ENCODE measurements around the gene JPH3.

Gene JPH3

GRCh38 chr16:87562201-87562600 is 40.1 kb upstream of the JPH3 start:
- TF ChIP-seq ELF4 (IDR thresholded peaks at IDR 0.05) (no peak), ZNF384 (IDR thresholded peaks at IDR 0.05) (no peak), NFRKB (IDR thresholded peaks at IDR 0.05) (no peak), BHLHE40 (IDR thresholded peaks at IDR 0.05; ENCODE audit: borderline replicate concordance) (no peak), SUZ12 (IDR thresholded peaks at IDR 0.05) (no peak)
- POLR2A ChIA-PET: no interaction called here
- CTCF ChIA-PET: no interaction called here
- DNase-seq (ENCODE audit: extremely low spot score): no peak

- TF ChIP-seq FOXK2 (IDR thresholded peaks at IDR 0.05) (no peak), TARDBP (IDR thresholded peaks at IDR 0.05) (no peak), CTBP1 (IDR thresholded peaks at IDR 0.05; ENCODE audit: borderline replicate concordance) (no peak), NFRKB (IDR thresholded peaks at IDR 0.05) (no peak), FOXA1 (IDR thresholded peaks at IDR 0.05) (no peak), ARNT (IDR thresholded peaks at IDR 0.05) (no peak), PKNOX1 (IDR thresholded peaks at IDR 0.05) (no peak), BHLHE40 (IDR thresholded peaks at IDR 0.05; ENCODE audit: borderline replicate concordance) (no peak), ZNF384 (IDR thresholded peaks at IDR 0.05) (no peak), L3MBTL2 (conservative IDR thresholded peaks at IDR 0.05) (no peak), SP1 (IDR thresholded peaks at IDR 0.05) (no peak)
- no peak for DNase-seq (ENCODE audit: extremely low spot score)
- ChIA-PET CTCF (no interaction called here), POLR2A (no interaction called here)
Observed at GRCh38 chr16:87563022-87563421, 39.3 kb upstream of the JPH3 start.

- POLR2A ChIA-PET: no interaction called here
- CTCF ChIA-PET: no interaction called here
- TF ChIP-seq ELF4 (IDR thresholded peaks at IDR 0.05) (no peak), TARDBP (IDR thresholded peaks at IDR 0.05) (no peak), HDGF (IDR thresholded peaks at IDR 0.05; ENCODE audit: borderline replicate concordance) (no peak), FOXK2 (IDR thresholded peaks at IDR 0.05) (no peak), NFRKB (IDR thresholded peaks at IDR 0.05) (no peak), ARNT (IDR thresholded peaks at IDR 0.05) (no peak), LEF1 (IDR thresholded peaks at IDR 0.05; ENCODE audit: borderline replicate concordance) (no peak)
- DNase-seq (ENCODE audit: extremely low spot score): no peak
Observed at GRCh38 chr16:87563714-87564523, 38.4 kb upstream of the JPH3 start.

GRCh38 chr16:87564524-87564778 is 37.9 kb upstream of the JPH3 start:
- POLR2A ChIA-PET: no interaction called here
- TF ChIP-seq SP1 (IDR thresholded peaks at IDR 0.05) (no peak), FOXK2 (IDR thresholded peaks at IDR 0.05) (no peak), LEF1 (IDR thresholded peaks at IDR 0.05; ENCODE audit: borderline replicate concordance) (no peak), BHLHE40 (IDR thresholded peaks at IDR 0.05; ENCODE audit: borderline replicate concordance) (no peak), L3MBTL2 (conservative IDR thresholded peaks at IDR 0.05) (no peak), TARDBP (IDR thresholded peaks at IDR 0.05) (no peak), ARNT (IDR thresholded peaks at IDR 0.05) (no peak), ELF4 (IDR thresholded peaks at IDR 0.05) (no peak), CTBP1 (IDR thresholded peaks at IDR 0.05; ENCODE audit: borderline replicate concordance) (no peak), NFRKB (IDR thresholded peaks at IDR 0.05) (no peak), FOXM1 (IDR thresholded peaks at IDR 0.05; ENCODE audit: borderline replicate concordance) (no peak)
- no peak for DNase-seq (ENCODE audit: extremely low spot score)
- CTCF ChIA-PET: no interaction called here

GRCh38 chr16:87569601-87570571 is 32.4 kb upstream of the JPH3 start:
- no peak for DNase-seq (ENCODE audit: extremely low spot score)
- ChIA-PET POLR2A (interaction anchor here (1.4 to 2.1 kb wide), 2 partner anchors 9 to 252 kb away, joined by 6 to 7 read pairs; partner anchors contain the start of gene C16orf95), CTCF (interaction anchor here (1.8 to 2.1 kb wide), 2 partner anchors 12 to 67 kb away, joined by 6 to 22 read pairs; no protein-coding TSS in a partner anchor)
- no peak for TF ChIP-seq TARDBP (IDR thresholded peaks at IDR 0.05)
- no peak for TF ChIP-seq BHLHE40 (IDR thresholded peaks at IDR 0.05; ENCODE audit: borderline replicate concordance)
- no peak for TF ChIP-seq ARNT (IDR thresholded peaks at IDR 0.05)
- TF ChIP-seq LEF1 (IDR thresholded peaks at IDR 0.05; ENCODE audit: borderline replicate concordance): no peak
- TF ChIP-seq ELF4 (IDR thresholded peaks at IDR 0.05): no peak
- TF ChIP-seq ZNF384 (IDR thresholded peaks at IDR 0.05): no peak
- no peak for TF ChIP-seq PKNOX1 (IDR thresholded peaks at IDR 0.05)
- TF ChIP-seq SP1 (IDR thresholded peaks at IDR 0.05): no peak
- no peak for TF ChIP-seq NFRKB (IDR thresholded peaks at IDR 0.05)
- no peak for TF ChIP-seq L3MBTL2 (conservative IDR thresholded peaks at IDR 0.05)

- POLR2A ChIA-PET: interaction anchor here (1.4 to 2.1 kb wide), 3 partner anchors 10 to 253 kb away, joined by 3 to 7 read pairs (median 6); partner anchors contain the start of gene C16orf95
- no peak for DNase-seq (ENCODE audit: extremely low spot score)
- CTCF ChIA-PET: interaction anchor here (0.7 to 2.1 kb wide), 9 partner anchors 11 to 253 kb away, joined by 3 to 22 read pairs (median 3); partner anchors contain the start of gene C16orf95
- no peak for TF ChIP-seq SUZ12 (IDR thresholded peaks at IDR 0.05)
- TF ChIP-seq L3MBTL2 (conservative IDR thresholded peaks at IDR 0.05): no peak
- no peak for TF ChIP-seq ZNF384 (IDR thresholded peaks at IDR 0.05)
- TF ChIP-seq LEF1 (IDR thresholded peaks at IDR 0.05; ENCODE audit: borderline replicate concordance): no peak
- no peak for TF ChIP-seq TARDBP (IDR thresholded peaks at IDR 0.05)
- TF ChIP-seq PKNOX1 (IDR thresholded peaks at IDR 0.05): no peak
- TF ChIP-seq HDGF (IDR thresholded peaks at IDR 0.05; ENCODE audit: borderline replicate concordance): no peak
- no peak for TF ChIP-seq FOXM1 (IDR thresholded peaks at IDR 0.05; ENCODE audit: borderline replicate concordance)
- no peak for TF ChIP-seq FOXA1 (IDR thresholded peaks at IDR 0.05)
- TF ChIP-seq FOXK2 (IDR thresholded peaks at IDR 0.05): no peak
- no peak for TF ChIP-seq ELF4 (IDR thresholded peaks at IDR 0.05)
- no peak for TF ChIP-seq CTBP1 (IDR thresholded peaks at IDR 0.05; ENCODE audit: borderline replicate concordance)
- TF ChIP-seq ARNT (IDR thresholded peaks at IDR 0.05): no peak
- no peak for TF ChIP-seq SP1 (IDR thresholded peaks at IDR 0.05)
- no peak for TF ChIP-seq NFRKB (IDR thresholded peaks at IDR 0.05)
- TF ChIP-seq BHLHE40 (IDR thresholded peaks at IDR 0.05; ENCODE audit: borderline replicate concordance): no peak
Observed at GRCh38 chr16:87570572-87570937, 31.8 kb upstream of the JPH3 start.

Measured in HEK293T (cell line).